Measurements from ENCODE around the gene NCOA1.
"Not testable (repeated sequence)": the region's sequence is repeated elsewhere in the genome, so short reads cannot be mapped to it uniquely, and the experiment has no call there.

The NCOA1 gene

GRCh38 chr2:24793761-24794435 lies 302.8 kb downstream of the NCOA1 start:
- no peak for TF ChIP-seq CTCF (IDR thresholded peaks at IDR 0.05; ENCODE audit: low read length, missing control alignments)
- DNase-seq (ENCODE audit: low read depth) = peak; percentile 31
- peak overlapping the region; percentile 89 for H3K4me3 ChIP-seq (replicated peaks; ENCODE audit: low read depth, low read length)

- no peak for TF ChIP-seq CTCF (IDR thresholded peaks at IDR 0.05; ENCODE audit: low read length, missing control alignments)
Observed at GRCh38 chr2:24797644-24798043, 306.6 kb downstream of the NCOA1 start.

GRCh38 chr2:24800487-24800886 lies 309.4 kb downstream of the NCOA1 start:
- DNase-seq (ENCODE audit: low read depth); H3K4me3 ChIP-seq (replicated peaks; ENCODE audit: low read depth, low read length): not testable (repeated sequence)

More at GRCh38 chr2:24797644-24798043, 306.6 kb downstream of the NCOA1 start:
- no peak for DNase-seq (ENCODE audit: low read depth)
- H3K4me3 ChIP-seq (replicated peaks; ENCODE audit: low read depth, low read length) = no peak overlapping the region

GRCh38 chr2:24805811-24806660 lies 315.0 kb downstream of the NCOA1 start:
- not testable (repeated sequence) for DNase-seq (ENCODE audit: low read depth); H3K4me3 ChIP-seq (replicated peaks; ENCODE audit: low read depth, low read length)

- no peak for TF ChIP-seq CTCF (IDR thresholded peaks at IDR 0.05; ENCODE audit: low read length, missing control alignments)
- H3K4me3 ChIP-seq (replicated peaks; ENCODE audit: low read depth, low read length) = no peak overlapping the region
- DNase-seq (ENCODE audit: low read depth) = no peak
Observed at GRCh38 chr2:24806661-24807036, 315.6 kb downstream of the NCOA1 start.

- no peak for DNase-seq (ENCODE audit: low read depth)
- TF ChIP-seq CTCF (IDR thresholded peaks at IDR 0.05; ENCODE audit: low read length, missing control alignments) = no peak
- H3K4me3 ChIP-seq (replicated peaks; ENCODE audit: low read depth, low read length) = no peak overlapping the region
Observed at GRCh38 chr2:24809316-24810007, 318.4 kb downstream of the NCOA1 start.

GRCh38 chr2:24813691-24814137 lies 322.7 kb downstream of the NCOA1 start:
- DNase-seq (ENCODE audit: low read depth) = no peak
- no peak overlapping the region for H3K4me3 ChIP-seq (replicated peaks; ENCODE audit: low read depth, low read length)
- no peak for TF ChIP-seq CTCF (IDR thresholded peaks at IDR 0.05; ENCODE audit: low read length, missing control alignments)
